GM12875 (cell line): ENCODE measurements around the gene TMED10.

Source experiments
- H3K4me3 ChIP-seq: one replicate; pipeline ENCODE4 v1.5.1; 2011; ENCODE audit warnings: low read depth, low read length, control low read depth
- TF ChIP-seq, protein P1 (sequence below): IDR thresholded peaks from 2 replicates; pipeline ENCODE4 v1.5.1; 2011; ENCODE audit warnings: low read depth, mild to moderate bottlenecking, control low read depth, inconsistent platforms, low read length, moderate library complexity, borderline replicate concordance; ENCODE audit not compliant: insufficient read depth

TMED10 gene

DNA sequence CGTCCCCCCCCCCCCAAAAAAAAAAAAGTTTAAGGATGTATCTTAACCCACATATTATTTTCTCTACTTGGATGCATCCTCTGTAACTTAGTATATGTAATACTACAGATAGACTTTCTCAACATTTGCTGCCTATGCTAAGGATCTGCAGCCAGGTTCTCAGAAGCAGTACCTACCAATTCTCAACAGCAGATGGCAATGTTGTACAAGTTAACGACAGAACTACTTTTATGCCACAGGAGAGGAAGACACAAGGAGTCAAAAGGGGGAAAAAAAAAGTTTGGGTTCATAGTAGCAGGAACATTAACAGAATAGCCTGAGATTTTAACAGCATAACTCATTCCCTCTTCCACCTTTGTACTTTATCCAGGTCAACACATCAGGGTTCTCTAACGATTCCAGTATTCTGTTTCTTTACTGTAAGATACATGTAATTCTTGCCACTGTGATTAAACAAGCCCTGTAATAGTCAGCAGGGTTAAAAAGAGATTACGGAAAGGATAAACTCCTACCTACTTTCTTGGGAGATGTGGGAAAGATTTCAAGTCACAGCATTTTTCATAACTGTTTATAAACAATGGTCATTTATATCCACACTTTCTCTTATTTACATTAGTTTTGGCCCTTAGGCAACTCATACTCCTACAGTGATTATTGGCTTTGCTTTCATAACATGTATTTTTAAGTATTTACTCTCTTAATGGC is 43.9 kb downstream of the TMED10 start:
- H3K4me3 ChIP-seq: no peak overlapping the region
- TF ChIP-seq, protein P1, sequence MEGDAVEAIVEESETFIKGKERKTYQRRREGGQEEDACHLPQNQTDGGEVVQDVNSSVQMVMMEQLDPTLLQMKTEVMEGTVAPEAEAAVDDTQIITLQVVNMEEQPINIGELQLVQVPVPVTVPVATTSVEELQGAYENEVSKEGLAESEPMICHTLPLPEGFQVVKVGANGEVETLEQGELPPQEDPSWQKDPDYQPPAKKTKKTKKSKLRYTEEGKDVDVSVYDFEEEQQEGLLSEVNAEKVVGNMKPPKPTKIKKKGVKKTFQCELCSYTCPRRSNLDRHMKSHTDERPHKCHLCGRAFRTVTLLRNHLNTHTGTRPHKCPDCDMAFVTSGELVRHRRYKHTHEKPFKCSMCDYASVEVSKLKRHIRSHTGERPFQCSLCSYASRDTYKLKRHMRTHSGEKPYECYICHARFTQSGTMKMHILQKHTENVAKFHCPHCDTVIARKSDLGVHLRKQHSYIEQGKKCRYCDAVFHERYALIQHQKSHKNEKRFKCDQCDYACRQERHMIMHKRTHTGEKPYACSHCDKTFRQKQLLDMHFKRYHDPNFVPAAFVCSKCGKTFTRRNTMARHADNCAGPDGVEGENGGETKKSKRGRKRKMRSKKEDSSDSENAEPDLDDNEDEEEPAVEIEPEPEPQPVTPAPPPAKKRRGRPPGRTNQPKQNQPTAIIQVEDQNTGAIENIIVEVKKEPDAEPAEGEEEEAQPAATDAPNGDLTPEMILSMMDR: peak; percentile 39; the same call in 1 of the 2 replicates

DNA sequence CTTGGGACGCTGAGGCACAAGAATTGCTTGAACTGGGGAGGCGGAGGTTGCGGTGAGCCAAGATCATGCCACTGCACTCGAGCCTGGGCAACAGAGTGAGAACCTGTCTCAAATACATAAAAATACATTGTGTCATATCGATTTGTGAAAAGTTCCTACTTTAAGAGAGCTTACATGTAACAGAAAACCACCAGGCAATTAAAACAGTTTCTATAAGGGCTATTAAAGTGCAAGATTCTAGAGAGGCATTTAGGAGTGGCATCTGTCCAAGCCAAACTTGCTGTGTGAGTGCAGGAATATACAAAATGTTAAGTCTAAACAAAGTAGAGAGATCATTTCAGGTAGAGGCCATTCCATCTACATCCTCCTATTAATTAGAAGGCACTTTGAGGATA is 47.8 kb downstream of the TMED10 start:
- no peak overlapping the region for H3K4me3 ChIP-seq
- TF ChIP-seq, protein P1: no peak

DNA sequence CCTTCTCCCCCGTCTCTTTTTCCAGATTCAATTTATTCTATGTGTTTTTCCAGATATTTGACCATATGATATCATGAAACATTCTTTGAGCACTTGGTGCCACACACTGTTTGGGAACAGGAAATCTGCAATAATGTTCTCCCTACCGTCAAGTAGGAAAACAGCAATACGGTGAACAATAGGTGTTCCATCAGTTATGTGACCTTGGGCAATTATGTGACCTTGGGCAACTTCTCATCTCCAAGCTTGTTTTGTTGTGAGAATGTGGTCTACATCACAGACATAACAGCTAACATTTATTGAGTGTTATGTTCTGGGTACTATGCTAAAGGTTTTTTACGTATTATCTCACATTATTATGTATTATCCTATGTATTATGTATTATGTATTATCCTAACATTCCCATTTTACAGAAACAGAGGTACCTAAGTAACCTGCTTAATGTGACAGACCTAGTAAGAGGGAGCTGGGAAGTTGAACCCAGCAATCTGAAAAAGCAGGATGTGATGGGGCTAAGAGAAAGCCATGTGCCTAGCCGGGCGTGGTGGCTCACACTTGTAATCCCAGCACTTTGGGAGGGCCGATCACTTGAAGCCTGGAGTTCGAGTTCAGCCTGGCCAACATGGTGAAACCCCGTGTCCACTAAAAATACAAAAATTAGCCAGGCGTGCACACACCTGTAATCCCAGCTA is 48.4 kb downstream of the TMED10 start:
- H3K4me3 ChIP-seq: peak overlapping the region; percentile 90
- TF ChIP-seq, protein P1: no peak

DNA sequence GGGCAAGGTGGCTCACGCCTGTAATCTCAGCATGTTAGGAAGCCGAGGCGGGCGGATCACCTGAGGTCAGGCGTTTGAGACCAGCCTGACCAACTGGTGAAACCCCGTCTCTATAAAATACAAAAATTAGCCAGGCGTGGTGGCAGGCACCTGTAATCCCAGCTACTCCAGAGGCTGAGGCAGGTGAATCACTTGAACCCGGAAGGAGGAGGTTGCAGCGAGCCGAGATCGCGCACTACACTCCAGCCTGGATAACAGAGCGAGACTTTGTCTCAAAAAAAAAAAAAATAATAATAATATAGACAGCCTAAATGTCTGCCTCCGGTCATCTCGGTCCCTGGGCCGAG is 49.0 kb downstream of the TMED10 start:
- peak overlapping the region; percentile 90 for H3K4me3 ChIP-seq

DNA sequence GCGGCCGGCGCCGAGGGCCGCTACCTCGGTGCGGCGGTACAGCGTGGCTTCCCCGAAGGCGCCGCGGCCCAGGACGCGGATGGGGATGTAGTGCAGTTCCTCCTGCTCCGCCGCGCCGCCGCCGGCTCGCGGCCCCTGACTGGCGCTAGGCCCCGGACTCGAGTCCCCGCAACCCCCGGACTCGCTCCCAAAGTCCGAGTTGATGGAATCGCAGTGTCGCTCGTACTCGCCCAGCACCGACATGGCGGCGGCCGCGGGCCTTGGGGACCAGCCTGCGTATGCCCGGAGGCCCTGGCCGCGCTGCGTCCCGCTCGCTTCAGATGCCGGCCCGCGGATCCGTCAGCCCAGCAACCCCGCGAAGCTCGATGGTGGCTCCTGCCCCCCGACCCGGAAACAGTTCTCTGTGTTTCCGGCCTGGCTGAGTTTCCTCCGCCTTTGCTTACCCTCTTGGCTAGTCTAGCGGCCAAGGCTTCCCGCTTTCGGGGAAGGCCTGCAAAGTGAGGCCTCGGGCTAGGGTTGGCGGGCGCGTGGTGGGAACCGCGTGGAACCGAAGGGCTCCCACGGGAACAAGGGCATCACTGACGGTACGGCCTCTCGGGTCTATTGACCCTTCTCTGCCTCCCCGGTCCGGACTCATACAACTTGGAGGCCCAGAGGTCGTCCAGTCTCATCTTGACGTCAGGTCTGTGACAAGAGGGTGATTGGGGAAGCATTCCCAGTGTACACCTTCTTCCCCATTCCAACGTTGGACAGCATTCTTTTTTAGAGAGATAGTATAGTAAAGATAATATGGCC is 49.5 kb downstream of the TMED10 start, which contains the start of gene NEK9:
Gene NEK9 (minus strand): TSS at position 370 of the 795 bp plus-strand sequence. CDS start 127 bp downstream, at position 243.
- H3K4me3 ChIP-seq: peak within 1 kb of the TSS; percentile 90
- TF ChIP-seq, protein P1: no peak

DNA sequence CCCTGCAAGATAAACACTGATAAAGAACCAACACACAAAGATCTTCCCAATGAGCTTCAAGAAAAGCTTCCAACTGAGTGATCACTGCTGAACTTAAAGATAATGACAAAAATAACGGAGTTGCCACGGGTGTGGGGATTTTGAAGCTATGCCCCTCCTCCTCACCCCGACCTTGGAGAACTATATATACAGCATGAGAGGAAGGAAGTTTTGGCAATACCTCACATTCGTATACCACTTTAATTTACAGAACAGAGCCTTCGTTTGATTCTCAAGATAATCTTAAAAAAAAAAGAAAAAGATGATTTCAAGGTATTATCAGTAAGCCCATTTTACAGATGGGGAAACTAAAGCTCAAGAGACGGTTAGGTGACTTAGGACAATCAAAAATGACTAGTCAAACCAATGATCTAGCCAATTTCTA is 50.3 kb downstream of the TMED10 start:
- peak overlapping the region; percentile 90 for H3K4me3 ChIP-seq
- TF ChIP-seq, protein P1: no peak

DNA sequence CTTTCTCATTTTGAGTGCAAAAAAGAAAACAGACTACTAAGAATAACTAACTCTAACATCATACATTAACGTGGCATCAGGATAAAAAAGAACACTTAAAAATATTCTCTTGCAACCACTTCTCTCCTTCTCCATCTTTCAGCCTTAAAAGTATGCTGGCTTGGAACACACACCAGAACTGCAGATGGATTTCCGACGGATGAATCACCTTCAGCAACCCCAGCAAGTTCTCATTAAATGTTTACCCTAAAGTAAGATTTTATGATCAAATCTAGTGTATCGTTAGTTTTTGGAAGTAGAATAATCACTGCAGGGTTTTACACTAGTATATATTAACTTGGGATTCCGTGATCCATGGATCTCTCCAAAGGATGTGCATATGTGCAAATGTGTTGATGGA is 50.8 kb downstream of the TMED10 start:
- TF ChIP-seq, protein P1: no peak
- peak overlapping the region; percentile 90 for H3K4me3 ChIP-seq
